Measurements from ENCODE around the gene RRAGA. TPM values are rescaled to one million over a fixed set of nuclear protein-coding genes. Genes with fewer than 3 reads are reported as not detected.

RRAGA gene
- total RNA-seq, 1 donor from 2014 or later: 56.8 TPM

Other genes with a start within 250 kb of the RRAGA start
- not detected in 2 replicates for gene SAXO1, start 16.2 kb upstream of the RRAGA start, total RNA-seq
- 31.8 and 31.9 TPM in 2 replicates for gene HAUS6, start 53.5 kb downstream of the RRAGA start, total RNA-seq
- gene PLIN2, start 78.1 kb downstream of the RRAGA start, total RNA-seq: 53.3 and 57.2 TPM in 2 replicates
- 18.4 and 21.1 TPM in 2 replicates for gene DENND4C, start 181.3 kb downstream of the RRAGA start, total RNA-seq

Measured in activated T-helper 1 cell treated with anti-CD3 and anti-CD28 coated beads, Interleukin-12 subunit alpha, Interleukin-12 subunit beta, Interleukin-2, Interleukin-4 antibody, amounts not matched to agents 30 ng/mL and 10 ng/mL and 1 ng/mL, durations not matched to agents 14 hours and 24 hours and 36 hours (primary cell).